ENCODE measurements around the gene BIRC6. TPM values are rescaled to one million over a fixed set of nuclear protein-coding genes. Genes with fewer than 3 reads are reported as not detected.

BIRC6 gene
- total and polyA plus RNA-seq, 2 donors (not counting 1 experiment from before 2014, with no cell fraction given) = 41.7 to 166 TPM

GRCh38 chr2:32559136-32559535 lies 202.3 kb downstream of the BIRC6 start:
- no peak overlapping the region for H3K4me3 Mint-ChIP-seq
- ChIA-PET POLR2A (no interaction called here), CTCF (interaction anchor here (0.6 to 1.2 kb wide), 2 partner anchors 116 to 1024 kb away, joined by 3 to 4 read pairs; no protein-coding TSS in a partner anchor)
- H3K9me3 Mint-ChIP-seq (ENCODE audit: insufficient read depth) = peaks cover 3% of the 10 kb centered on the region
- no peaks in the 10 kb centered on the region for H4K20me1 ChIP-seq (ENCODE audit: control insufficient read depth, insufficient read depth, low read length, poor library complexity, severe bottlenecking)
- DNase-seq (no peak), ATAC-seq (ENCODE audit: low read depth) (no peak)
- no peak overlapping the region for H3K27ac ChIP-seq (ENCODE audit: low read length in 2 of 2)
- H2AFZ ChIP-seq (ENCODE audit: insufficient read depth, low read depth, low read length, poor library complexity, severe bottlenecking) = no peak overlapping the region
- no peak overlapping the region for H3K4me3 ChIP-seq (ENCODE audit: control extremely low read depth in 1 of 5, extremely low read depth in 1 of 5, insufficient read depth in 1 of 5, low read depth in 2 of 5, low read length in 4 of 5)
- no peak overlapping the region for H3K27ac Mint-ChIP-seq
- intact Hi-C loops (cut with micrococcal nuclease) = no loop called here
- no peaks in the 10 kb centered on the region for H3K4me1 Mint-ChIP-seq
- H3K27me3 ChIP-seq (replicated peaks in 1 of 4; ENCODE audit: control extremely low read depth in 1 of 4, control insufficient read depth in 3 of 4, insufficient read depth in 4 of 4, low read length in 3 of 4) = no peaks in the 10 kb centered on the region
- no peaks in the 10 kb centered on the region for H3K9me3 ChIP-seq (ENCODE audit: control extremely low read depth in 1 of 3, control insufficient read depth in 2 of 3, insufficient read depth in 1 of 3, low read length in 2 of 3)
- peaks cover 11 to 23% of the 10 kb centered on the region in 2 experiments for H3K36me3 ChIP-seq (replicated peaks in 1 of 2; ENCODE audit: control extremely low read depth in 1 of 2, control insufficient read depth in 1 of 2, extremely low read depth in 1 of 2, insufficient read depth in 2 of 2, low read length in 1 of 2)
- no peak for TF ChIP-seq EZH2 (IDR thresholded peaks at IDR 0.05; ENCODE audit: borderline replicate concordance, insufficient read depth, low read depth, low read length, poor library complexity, severe bottlenecking)
- TF ChIP-seq CTCF (IDR thresholded peaks at IDR 0.05) = no peak
- H3K9ac ChIP-seq (ENCODE audit: low read length) = no peak overlapping the region
- 100% methylated on average over 2 of the region's 3 CpGs for WGBS (ENCODE audit: insufficient coverage)
- H3K4me2 ChIP-seq (replicated peaks; ENCODE audit: low read depth, low read length, poor library complexity, severe bottlenecking) = no peak overlapping the region
- H3K79me2 ChIP-seq (ENCODE audit: control insufficient read depth, insufficient read depth, low read length) = no peaks in the 10 kb centered on the region
- H3K4me1 ChIP-seq (ENCODE audit: control insufficient read depth in 2 of 2, insufficient read depth in 2 of 2, low read length in 2 of 2) = no peaks in the 10 kb centered on the region
- no peaks in the 10 kb centered on the region for H3K27me3 Mint-ChIP-seq

DNA sequence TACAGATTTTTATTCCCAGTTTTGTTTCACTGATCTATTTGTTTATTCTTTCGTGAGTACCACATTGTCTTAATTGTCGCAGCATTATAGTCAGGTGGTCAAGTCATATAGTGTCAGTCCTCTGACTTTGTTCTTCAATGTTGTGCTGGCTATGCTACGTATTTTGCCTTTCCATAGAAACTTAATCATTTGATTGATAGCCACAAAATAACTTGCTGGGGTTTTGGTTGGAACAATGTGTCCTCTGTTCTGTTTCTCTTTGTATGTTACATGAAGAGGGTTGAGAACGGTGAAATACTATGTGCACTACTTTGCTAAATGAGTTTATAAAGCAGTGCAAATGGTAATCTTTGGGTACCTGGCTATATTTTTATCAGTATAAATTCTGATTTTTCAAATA lies 206.1 kb downstream of the BIRC6 start:
- Histone ChIP-seq H3K27me3 (replicated peaks in 1 of 4; ENCODE audit: control extremely low read depth in 1 of 4, control insufficient read depth in 3 of 4, insufficient read depth in 4 of 4, low read length in 3 of 4) (no peaks in the 10 kb centered on the region), H2AFZ (ENCODE audit: insufficient read depth, low read depth, low read length, poor library complexity, severe bottlenecking) (no peak overlapping the region), H3K9me3 (ENCODE audit: control extremely low read depth in 1 of 3, control insufficient read depth in 2 of 3, insufficient read depth in 1 of 3, low read length in 2 of 3) (peaks cover 6 to 9% (median 8%) of the 10 kb centered on the region in 3 donors), H3K27ac (ENCODE audit: low read length in 2 of 2) (no peak overlapping the region), H3K4me3 (ENCODE audit: control extremely low read depth in 1 of 5, extremely low read depth in 1 of 5, insufficient read depth in 1 of 5, low read depth in 2 of 5, low read length in 4 of 5) (no peak overlapping the region), H4K20me1 (ENCODE audit: control insufficient read depth, insufficient read depth, low read length, poor library complexity, severe bottlenecking) (no peaks in the 10 kb centered on the region), H3K4me1 (ENCODE audit: control insufficient read depth in 2 of 2, insufficient read depth in 2 of 2, low read length in 2 of 2) (no peaks in the 10 kb centered on the region), H3K79me2 (ENCODE audit: control insufficient read depth, insufficient read depth, low read length) (no peaks in the 10 kb centered on the region), H3K4me2 (replicated peaks; ENCODE audit: low read depth, low read length, poor library complexity, severe bottlenecking) (no peak overlapping the region), H3K36me3 (replicated peaks in 1 of 2; ENCODE audit: control extremely low read depth in 1 of 2, control insufficient read depth in 1 of 2, extremely low read depth in 1 of 2, insufficient read depth in 2 of 2, low read length in 1 of 2) (peaks cover 11 to 26% of the 10 kb centered on the region in 2 experiments), H3K9ac (ENCODE audit: low read length) (no peak overlapping the region)
- DNase-seq = no peak
- intact Hi-C loops (cut with micrococcal nuclease) = no loop called here
- TF ChIP-seq EZH2 (IDR thresholded peaks at IDR 0.05; ENCODE audit: borderline replicate concordance, insufficient read depth, low read depth, low read length, poor library complexity, severe bottlenecking) = no peak
- no peak for TF ChIP-seq CTCF (IDR thresholded peaks at IDR 0.05)
- ATAC-seq (ENCODE audit: low read depth) = no peak
- ChIA-PET POLR2A (no interaction called here), CTCF (no interaction called here)
- Mint-ChIP-seq H3K4me1 (no peaks in the 10 kb centered on the region), H3K4me3 (no peak overlapping the region), H3K9me3 (ENCODE audit: insufficient read depth) (peaks cover 7% of the 10 kb centered on the region), H3K27me3 (no peaks in the 10 kb centered on the region), H3K27ac (no peak overlapping the region)
- WGBS (ENCODE audit: insufficient coverage) = no CpG with 5 or more reads among the region's 4 CpGs
